SK-N-MC (cell line): ENCODE measurements around the gene TM2D3.

Experiments
- EZH2 ChIP-seq: fragments of 200-600 bp; sonication (generic); IDR thresholded peaks from one replicate; pipeline ENCODE4 v1.6.1; 2017; ENCODE audit warnings: antibody characterized with exemption
- POLR2AphosphoS5 ChIP-seq: IDR thresholded peaks from 2 replicates; pipeline ENCODE4 v1.6.1; 2012; ENCODE audit warnings: mild to moderate bottlenecking, low read depth, low read length, borderline replicate concordance

DNA sequence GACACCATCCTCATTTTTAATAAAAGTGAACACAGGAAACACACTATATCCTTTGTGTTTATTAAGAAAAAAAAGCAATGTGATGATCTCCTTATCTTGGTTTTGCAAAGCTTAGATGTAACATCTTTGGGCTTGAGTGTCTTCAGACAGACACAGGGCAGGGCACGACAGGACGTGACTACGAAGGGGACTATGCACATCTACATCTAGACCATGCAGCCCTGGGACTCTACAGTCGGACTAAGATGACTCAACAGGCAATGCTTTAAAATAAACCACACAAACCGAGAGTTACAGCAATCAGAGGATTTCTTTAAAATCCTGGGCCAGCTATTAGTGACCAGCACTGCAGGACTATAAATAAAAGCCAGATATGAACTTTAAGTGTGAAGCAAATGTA lies 22.8 kb upstream of the TM2D3 start:
- no peak for TF ChIP-seq POLR2AphosphoS5
- TF ChIP-seq EZH2: no peak
